ENCODE measurements around the gene ZNF211. TPM values are rescaled to one million over a fixed set of nuclear protein-coding genes. Genes with fewer than 3 reads are reported as not detected.

ZNF211 gene
- total RNA-seq, 1 donor from 2014 or later = 34.9 TPM

DNA sequence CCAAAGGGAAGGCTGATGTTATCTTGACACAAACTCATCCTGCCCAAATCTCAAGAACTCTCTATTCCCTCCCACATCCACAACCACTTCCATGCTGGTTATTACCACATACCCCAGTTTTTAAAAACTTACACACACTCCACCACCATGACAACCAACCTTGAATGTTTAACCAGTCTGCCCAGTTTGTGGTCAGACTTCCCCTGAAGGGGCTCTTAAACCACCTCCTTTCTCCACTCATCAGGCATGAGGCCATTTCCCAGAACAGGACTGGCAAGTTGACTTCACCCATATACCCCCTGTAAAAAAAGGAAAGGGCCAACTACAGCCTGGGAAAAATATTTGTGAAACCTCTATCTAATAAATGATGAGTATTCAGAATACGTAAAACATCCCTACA, 23.4 kb downstream of the ZNF211 start:
- DNase-seq = no peak

- peak; percentile 29 for DNase-seq
These were observed 31.5 kb downstream of the ZNF211 start for GRCh38 chr19:57664269-57665127.

DNA sequence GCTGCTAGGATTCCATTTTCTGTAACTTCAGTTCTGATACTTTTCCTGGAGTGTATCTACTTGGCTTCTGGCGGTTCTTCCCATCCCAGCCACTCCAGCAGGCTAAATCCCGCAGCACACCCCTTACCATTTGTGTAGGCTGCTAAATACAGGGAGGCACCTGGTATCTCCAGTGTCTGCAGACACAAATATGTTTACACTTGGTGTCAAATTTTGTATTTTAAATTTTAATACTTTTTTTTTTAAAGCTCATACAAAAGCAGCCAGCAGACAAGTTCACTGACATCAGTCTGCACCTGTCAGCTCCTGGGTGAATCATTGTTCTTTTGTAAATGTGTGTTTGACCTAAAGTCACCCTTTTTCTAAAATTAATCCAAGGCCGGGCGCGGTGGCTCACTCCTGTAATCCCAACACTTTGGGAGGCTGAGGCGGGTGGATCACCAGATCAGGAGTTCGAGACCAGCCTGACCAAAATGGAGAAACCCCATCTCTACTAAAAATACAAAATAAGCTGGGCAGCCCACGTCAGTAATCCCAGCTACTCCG, 32.4 kb downstream of the ZNF211 start:
- no peak for DNase-seq

- no peak for DNase-seq
These were observed 34.3 kb downstream of the ZNF211 start for GRCh38 chr19:57667228-57667627.

GRCh38 chr19:57668635-57669034, 35.7 kb downstream of the ZNF211 start, which contains the start of gene ZSCAN4:
Gene ZSCAN4 (plus strand): TSS chr19:57668935. CDS start chr19:57676146, 7,211 bp downstream.
- DNase-seq = no peak

GRCh38 chr19:57671124-57671895, 38.3 kb downstream of the ZNF211 start:
- no peak for DNase-seq

DNA sequence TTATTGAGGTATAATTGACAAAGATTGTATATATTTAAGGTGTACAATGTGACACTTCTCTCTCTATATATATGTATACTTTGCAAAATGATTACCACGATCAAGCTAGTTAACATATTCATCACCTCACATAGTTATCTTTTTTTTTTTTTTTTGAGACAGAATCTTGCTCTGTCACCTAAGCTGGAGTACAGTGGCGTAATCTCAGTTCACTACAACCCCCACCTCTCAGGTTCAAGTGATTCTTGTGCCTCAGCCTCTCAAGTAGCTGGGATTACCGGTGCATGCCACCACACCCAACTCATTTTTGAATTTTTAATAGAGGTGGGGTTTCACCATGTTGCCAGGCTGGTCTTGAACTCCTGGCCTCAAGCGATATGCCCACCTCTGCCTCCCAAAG, 39.5 kb downstream of the ZNF211 start:
- DNase-seq = no peak

- no peak for DNase-seq
These were observed 42.9 kb downstream of the ZNF211 start for GRCh38 chr19:57675881-57676280.

DNA sequence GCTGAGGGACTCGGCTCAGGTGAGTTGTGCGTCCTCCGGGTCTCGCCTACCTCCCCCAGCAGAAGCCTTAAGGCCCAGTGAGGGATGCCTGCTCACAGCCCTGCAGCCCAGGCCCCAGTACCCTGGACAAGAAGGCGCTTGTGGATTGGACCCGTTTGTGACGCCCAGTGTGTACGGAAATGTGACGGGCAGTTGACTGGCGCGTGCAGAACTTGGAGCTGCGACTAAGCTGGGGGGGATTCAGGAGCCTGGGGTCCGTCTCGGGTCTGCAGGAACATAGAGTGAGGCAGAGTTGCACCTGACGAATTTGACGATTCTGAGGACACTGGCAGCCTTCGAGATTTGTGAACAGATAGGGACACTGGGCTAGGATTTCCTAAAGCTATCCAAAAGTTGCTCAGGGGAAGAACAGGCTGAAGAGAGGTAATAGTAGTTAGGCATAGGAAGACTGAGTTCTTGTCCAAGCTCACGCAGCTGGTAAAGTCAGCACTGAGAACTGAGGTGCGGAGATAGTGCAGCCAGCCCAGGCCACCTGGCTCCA, 49.3 kb downstream of the ZNF211 start:
- no peak for DNase-seq

DNA sequence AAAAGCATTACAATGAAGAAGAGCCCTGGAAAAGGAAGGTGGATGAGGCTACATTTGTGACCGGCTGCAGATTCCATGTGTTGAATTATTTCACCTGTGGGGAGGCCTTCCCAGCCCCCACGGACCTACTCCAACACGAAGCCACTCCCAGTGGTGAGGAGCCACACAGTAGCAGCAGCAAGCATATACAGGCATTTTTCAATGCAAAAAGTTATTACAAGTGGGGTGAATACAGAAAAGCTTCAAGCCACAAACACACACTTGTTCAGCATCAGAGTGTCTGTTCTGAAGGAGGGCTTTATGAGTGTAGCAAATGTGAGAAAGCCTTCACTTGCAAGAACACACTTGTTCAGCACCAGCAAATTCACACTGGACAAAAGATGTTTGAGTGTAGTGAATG, 53.8 kb downstream of the ZNF211 start:
- no peak for DNase-seq

GRCh38 chr19:57687363-57688010, 54.5 kb downstream of the ZNF211 start:
- DNase-seq = no peak

DNA sequence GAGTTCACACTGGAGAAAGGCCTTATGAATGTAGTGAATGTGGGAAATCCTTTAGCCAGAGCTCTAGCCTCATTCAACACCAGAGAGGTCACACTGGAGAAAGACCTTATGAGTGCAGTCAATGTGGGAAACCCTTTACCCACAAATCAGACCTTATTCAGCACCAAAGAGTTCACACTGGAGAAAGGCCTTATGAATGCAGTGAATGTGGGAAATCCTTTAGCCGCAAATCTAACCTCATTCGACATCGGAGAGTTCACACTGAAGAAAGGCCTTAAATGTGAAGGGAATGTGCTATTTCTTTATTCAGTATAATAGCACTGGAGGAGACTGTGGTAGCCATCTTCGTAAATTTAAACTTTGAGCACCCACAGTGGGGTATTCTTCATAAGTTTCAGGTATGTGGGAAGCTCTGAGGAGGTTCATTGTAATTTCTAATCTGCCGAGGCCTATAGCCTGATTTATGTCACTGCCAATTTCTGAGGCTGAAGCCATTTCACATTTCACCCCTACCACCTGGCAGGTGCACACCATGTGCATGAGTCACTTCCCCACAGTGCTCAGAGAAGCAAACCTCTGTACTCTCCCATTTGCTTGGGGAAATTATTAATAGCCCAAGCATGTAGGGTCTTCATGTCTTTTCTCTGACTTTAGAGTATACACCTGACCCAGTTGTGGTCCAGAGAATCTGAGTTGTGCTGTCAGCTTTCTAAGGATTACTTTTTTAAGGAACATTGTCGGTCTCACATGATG, 55.2 kb downstream of the ZNF211 start:
- no peak for DNase-seq

DNA sequence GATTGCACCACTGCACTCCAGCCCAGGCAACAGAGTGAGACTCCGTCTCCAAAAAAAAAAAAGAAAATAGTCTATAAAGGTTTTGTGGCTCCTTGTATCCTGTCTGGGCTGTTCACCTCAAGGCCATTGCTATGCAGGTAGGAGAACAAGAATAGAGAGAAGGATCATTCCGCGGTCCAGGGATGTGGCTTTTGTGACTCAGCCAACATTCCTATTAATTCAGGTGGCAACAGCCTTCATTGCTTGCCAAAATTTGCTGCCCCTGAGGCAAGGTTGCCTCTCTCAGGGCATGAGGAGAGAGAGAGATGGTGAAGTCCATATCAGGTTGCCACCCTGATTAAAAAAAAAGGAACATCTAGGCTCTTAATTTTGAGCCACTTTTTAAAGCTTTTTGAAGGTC, 56.8 kb downstream of the ZNF211 start:
- DNase-seq = no peak

Other genes with a start within 250 kb of the ZNF211 start
- 49.1 TPM for gene ZNF548, start 243.3 kb upstream of the ZNF211 start, total RNA-seq
- 31.7 TPM for gene ZNF17, start 222.0 kb upstream of the ZNF211 start, total RNA-seq
- gene ZNF749, start 197.8 kb upstream of the ZNF211 start, total RNA-seq = 37.1 TPM
- 5.0 TPM for gene VN1R1, start 176.0 kb upstream of the ZNF211 start, total RNA-seq
- 73.9 TPM for gene ZNF772, start 155.6 kb upstream of the ZNF211 start, total RNA-seq
- 32.1 TPM for gene ZNF419, start 145.4 kb upstream of the ZNF211 start, total RNA-seq
- 26.4 TPM for gene ZNF773, start 133.2 kb upstream of the ZNF211 start, total RNA-seq
- 18.7 TPM for gene ZNF549, start 105.8 kb upstream of the ZNF211 start, total RNA-seq
- 12.8 TPM for gene ZNF550, start 73.3 kb upstream of the ZNF211 start, total RNA-seq
- 15.1 TPM for gene ZNF416, start 54.3 kb upstream of the ZNF211 start, total RNA-seq
- gene ZIK1, start 49.0 kb upstream of the ZNF211 start, total RNA-seq = 33.7 TPM
- gene ZNF530, start 33.3 kb upstream of the ZNF211 start, total RNA-seq = 3.6 TPM
- gene ZNF134, start 18.9 kb upstream of the ZNF211 start, total RNA-seq = 41.0 TPM
- gene ZSCAN4, start 35.8 kb downstream of the ZNF211 start, total RNA-seq = not detected
- gene ZNF551, start 48.8 kb downstream of the ZNF211 start, total RNA-seq = 30.1 TPM
- gene ZNF154, start 76.0 kb downstream of the ZNF211 start, total RNA-seq = 42.7 TPM
- gene ZNF671, start 94.5 kb downstream of the ZNF211 start, total RNA-seq = 36.2 TPM
- 51.6 TPM for gene ZNF776, start 113.6 kb downstream of the ZNF211 start, total RNA-seq
- gene ZNF586, start 136.5 kb downstream of the ZNF211 start, total RNA-seq = 69.7 TPM
- 9.7 TPM for gene ZNF552, start 181.7 kb downstream of the ZNF211 start, total RNA-seq
- gene ZNF587B, start 197.1 kb downstream of the ZNF211 start, total RNA-seq = 20.9 TPM
- 34.5 TPM for gene ZNF587, start 216.7 kb downstream of the ZNF211 start, total RNA-seq